Breast epithelium (tissue), 4 donors: ENCODE results near the gene SSBP4. TPM values are rescaled to one million over a fixed set of nuclear protein-coding genes. Genes with fewer than 3 reads are reported as not detected.

Experiments used
- DNase-seq, 2 donors: peaks; one replicate each; pipeline ENCODE4 v3.0.0-alpha.2; 2019; ENCODE audit warnings: low spot score in 2 of 2
- H3K27ac ChIP-seq, 2 donors: fragments of 200-600 bp; sonication (generic) in 1 of 2; one replicate each; pipeline ENCODE4 v1.5.1; 2016 to 2019; ENCODE audit warnings: mild to moderate bottlenecking in 1 of 2
- H3K27me3 ChIP-seq, 2 donors: fragments of 200-600 bp; sonication (generic) in 1 of 2; one replicate each; pipeline versions ENCODE4 v1.5.1 to v1.6.0; 2017 to 2019; ENCODE audit warnings: control low read depth in 1 of 2, mild to moderate bottlenecking in 1 of 2
- H3K36me3 ChIP-seq: fragments of 200-600 bp; one replicate; pipeline ENCODE4 v1.5.1; 2019
- H3K4me1 ChIP-seq, 2 donors: fragments of 200-600 bp; sonication (generic); one replicate each; pipeline ENCODE4 v1.5.1; 2016 to 2019; ENCODE audit warnings: control low read depth in 1 of 2
- H3K4me3 ChIP-seq, 3 donors: fragments of 200-600 bp; sonication (generic); 1 replicate in 2 of 3; 2 replicates in 1 of 3; pipeline ENCODE4 v1.5.1; 2016 to 2019; ENCODE audit warnings: mild to moderate bottlenecking in 3 of 3, moderate library complexity in 2 of 3
- H3K9me3 ChIP-seq, 2 donors: fragments of 200-600 bp; sonication (generic) in 1 of 2; one replicate each; pipeline ENCODE4 v1.5.1; 2016 to 2019; ENCODE audit warnings: control low read depth in 1 of 2
- POLR2A ChIP-seq: fragments of 450-650 bp; IDR thresholded peaks from one replicate; pipeline ENCODE4 v1.6.1; 2016; ENCODE audit warnings: antibody characterized with exemption, mild to moderate bottlenecking, moderate library complexity
- POLR2AphosphoS5 ChIP-seq, 3 donors: sonication (generic); formaldehyde crosslinking; IDR thresholded peaks; one replicate each; pipeline ENCODE4 v1.6.1; 2017; ENCODE audit warnings: antibody characterized with exemption in 3 of 3
- intact Hi-C: fragments of 100-400 bp; cut with DNase I; formaldehyde crosslinking; loops from one replicate; pipeline ENCODE4 v1.15.1; 2023; ENCODE audit warnings: low total_unique reads
- total RNA-seq, 3 donors: library from RNA; depleted of rRNA; stranded (reverse); fragments of >200 nt; gene quantifications; one replicate each; pipeline ENCODE4 v1.1.0, GENCODE V29; 2016
- TF ChIP-seq, protein P1 (sequence below), 3 donors: fragments of 450-650 bp; IDR thresholded peaks; one replicate each; pipeline ENCODE4 v1.5.1; 2016 to 2017; ENCODE audit warnings: antibody characterized with exemption in 3 of 3, mild to moderate bottlenecking in 3 of 3, moderate library complexity in 3 of 3

SSBP4 gene
- total RNA-seq, 3 donors from 2014 or later: 29.4 to 71.8 (median 46.7) TPM

DNA sequence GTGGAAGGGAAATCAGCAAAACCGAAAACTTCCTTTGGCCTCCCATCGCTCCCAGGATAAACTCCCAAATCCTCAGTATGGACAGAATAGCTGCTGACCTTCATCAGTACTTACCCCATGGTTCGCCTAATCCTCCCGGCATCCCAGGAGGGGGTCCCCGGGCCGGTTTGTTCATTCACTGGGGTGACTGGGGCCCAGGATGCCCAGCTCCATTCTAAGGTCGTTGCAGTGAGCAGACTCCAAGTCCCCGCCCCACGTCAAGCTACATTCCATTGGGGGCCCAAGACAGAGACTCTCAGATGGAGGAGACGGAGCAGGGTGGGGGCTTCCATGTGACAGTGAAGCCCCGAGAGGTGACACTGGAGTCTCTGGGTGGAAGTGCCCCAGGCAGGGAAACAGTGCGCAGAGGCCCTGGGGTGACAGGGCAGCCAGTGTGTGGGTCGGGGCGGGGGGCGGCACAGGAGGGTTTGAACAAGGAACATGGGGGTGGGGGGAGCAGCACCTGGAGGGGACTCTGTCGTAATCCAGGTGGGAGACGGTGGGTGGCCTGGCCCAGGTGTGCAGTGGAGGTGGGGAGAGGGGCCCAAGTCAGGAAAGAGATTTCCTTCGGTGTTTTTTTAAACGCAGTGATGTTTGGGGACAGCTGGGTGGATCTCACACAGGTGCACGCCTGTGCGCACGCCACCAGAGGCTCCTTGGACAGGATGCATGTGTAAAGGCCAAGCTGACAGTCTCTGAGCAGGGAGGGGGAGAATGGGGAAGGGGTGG is 5.1 kb downstream of the SSBP4 start:
- intact Hi-C loops: no loop called here
- H3K27me3 ChIP-seq: no peaks in the 10 kb centered on the region
- peaks cover 0 to 13% of the 10 kb centered on the region in 2 donors for H3K4me1 ChIP-seq
- TF ChIP-seq, protein P1, sequence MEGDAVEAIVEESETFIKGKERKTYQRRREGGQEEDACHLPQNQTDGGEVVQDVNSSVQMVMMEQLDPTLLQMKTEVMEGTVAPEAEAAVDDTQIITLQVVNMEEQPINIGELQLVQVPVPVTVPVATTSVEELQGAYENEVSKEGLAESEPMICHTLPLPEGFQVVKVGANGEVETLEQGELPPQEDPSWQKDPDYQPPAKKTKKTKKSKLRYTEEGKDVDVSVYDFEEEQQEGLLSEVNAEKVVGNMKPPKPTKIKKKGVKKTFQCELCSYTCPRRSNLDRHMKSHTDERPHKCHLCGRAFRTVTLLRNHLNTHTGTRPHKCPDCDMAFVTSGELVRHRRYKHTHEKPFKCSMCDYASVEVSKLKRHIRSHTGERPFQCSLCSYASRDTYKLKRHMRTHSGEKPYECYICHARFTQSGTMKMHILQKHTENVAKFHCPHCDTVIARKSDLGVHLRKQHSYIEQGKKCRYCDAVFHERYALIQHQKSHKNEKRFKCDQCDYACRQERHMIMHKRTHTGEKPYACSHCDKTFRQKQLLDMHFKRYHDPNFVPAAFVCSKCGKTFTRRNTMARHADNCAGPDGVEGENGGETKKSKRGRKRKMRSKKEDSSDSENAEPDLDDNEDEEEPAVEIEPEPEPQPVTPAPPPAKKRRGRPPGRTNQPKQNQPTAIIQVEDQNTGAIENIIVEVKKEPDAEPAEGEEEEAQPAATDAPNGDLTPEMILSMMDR (IDR thresholded peaks at IDR 0.05): no peak
- TF ChIP-seq POLR2A: no peak
- peak overlapping the region in 1 of 2 donors; percentile 82 for H3K27ac ChIP-seq
- no peak for DNase-seq
- no peaks in the 10 kb centered on the region for H3K36me3 ChIP-seq
- H3K4me3 ChIP-seq: no peak overlapping the region
- H3K9me3 ChIP-seq: no peaks in the 10 kb centered on the region

DNA sequence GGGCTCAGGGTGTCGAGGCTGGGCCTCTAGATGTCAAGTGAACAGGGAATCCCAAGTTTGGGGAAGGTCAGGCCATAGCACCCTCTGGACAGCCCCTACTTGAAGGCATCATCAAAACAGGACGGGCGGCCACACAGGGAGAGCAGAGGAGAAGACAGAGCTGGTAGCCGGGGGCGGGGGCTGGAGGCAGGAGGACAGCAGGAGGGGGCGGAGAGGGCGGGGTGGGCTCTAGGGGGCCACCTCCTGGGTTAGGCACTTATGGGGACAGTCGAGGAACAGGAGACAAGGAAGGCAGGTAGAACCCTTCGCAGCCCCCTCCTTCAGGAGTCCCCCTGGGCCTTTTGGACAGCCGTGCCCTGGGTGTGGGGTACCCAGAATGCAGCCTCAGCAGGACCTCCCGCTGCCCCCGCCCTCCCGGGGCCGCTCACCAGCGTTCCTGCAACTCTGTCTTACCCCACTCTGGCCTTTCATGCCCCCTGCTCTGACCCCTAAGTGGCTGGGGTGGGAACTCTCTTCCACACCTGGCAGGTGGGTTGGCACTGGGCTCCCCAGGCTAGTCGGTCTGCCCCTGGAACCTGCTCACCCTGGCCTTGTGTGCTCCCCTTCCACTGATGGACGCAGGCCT is 5.8 kb downstream of the SSBP4 start:
- Histone ChIP-seq H3K4me3 (no peak overlapping the region), H3K27ac (peak overlapping the region; percentile 33 to 82), H3K9me3 (no peaks in the 10 kb centered on the region), H3K4me1 (peaks cover 0 to 16% of the 10 kb centered on the region in 2 donors), H3K27me3 (no peaks in the 10 kb centered on the region), H3K36me3 (no peaks in the 10 kb centered on the region)
- intact Hi-C loops: no loop called here
- no peak for DNase-seq
- TF ChIP-seq, protein P1 (IDR thresholded peaks at IDR 0.05): no peak
- TF ChIP-seq POLR2AphosphoS5 (IDR thresholded peaks at IDR 0.05) (no peak), POLR2A (no peak)

DNA sequence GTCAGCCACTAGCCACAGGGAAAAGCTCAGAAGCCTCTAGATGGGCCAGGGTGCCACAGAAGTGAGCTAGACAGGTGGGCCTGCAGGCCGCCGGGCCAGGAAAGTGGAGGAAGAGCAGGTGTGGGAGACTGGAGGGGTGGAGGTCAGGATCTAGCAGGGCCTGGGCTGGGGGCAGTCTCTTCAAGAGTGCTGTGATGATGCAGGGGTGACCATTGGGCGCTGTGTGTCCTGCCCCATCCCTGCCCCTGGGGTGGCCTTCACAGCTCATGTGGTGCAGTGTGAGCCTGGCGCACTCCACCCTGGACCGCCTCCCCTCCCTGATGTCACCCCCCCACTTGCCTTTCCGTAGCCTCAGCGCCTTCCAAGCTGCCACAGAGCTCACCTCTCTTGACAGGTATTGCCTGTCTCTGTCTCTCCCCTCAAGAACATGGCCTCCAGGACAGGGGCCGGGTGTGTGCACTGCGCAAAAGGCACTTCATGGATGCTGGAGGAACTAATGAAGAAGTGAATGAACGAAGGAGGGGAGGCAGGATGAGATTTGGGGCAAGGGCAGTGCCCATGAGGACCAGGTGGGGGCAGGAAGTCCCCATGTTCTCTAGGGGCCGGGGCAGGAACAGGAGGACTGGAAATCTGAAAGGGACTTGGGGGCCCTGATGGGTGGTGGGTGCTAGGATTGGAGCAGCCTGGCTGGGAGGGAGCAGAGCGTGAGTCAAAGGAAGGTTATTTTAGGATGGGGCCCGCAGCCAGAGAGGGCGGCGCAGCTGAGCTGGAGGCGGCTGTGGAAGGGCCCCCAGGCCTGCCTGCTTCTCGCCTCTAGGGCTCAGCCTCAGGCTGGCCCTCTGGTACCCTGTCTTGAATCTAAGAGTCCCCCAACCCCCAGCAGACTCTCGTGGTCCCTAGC is 6.6 kb downstream of the SSBP4 start:
- Histone ChIP-seq H3K4me3 (peak overlapping the region in 1 of 3 donors; percentile 19), H3K27ac (peak overlapping the region; percentile 40 to 82), H3K4me1 (peaks cover 0 to 14% of the 10 kb centered on the region in 2 donors), H3K36me3 (no peaks in the 10 kb centered on the region), H3K27me3 (no peaks in the 10 kb centered on the region), H3K9me3 (no peaks in the 10 kb centered on the region)
- no peak for DNase-seq
- intact Hi-C loops: no loop called here
- TF ChIP-seq, protein P1 (IDR thresholded peaks at IDR 0.05): no peak

DNA sequence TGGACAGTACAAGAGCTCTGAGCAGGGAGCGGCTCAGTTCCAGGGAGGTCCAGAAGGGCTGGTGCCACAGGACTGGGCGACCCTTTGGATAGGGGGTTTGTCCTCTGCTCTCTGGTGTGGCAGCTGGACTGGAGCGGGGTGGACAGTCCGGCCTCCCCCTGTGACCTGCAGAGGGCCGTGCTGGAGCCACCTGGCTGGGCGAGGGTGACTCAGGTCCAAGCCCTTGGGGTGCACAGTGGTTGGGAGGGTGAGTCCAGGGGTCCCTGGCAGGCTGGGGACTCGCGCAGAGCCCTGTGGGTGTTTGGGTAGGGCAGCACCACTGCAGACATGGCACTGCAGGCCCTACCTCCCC is 7.2 kb downstream of the SSBP4 start:
- Histone ChIP-seq H3K4me3 (peak overlapping the region in 1 of 3 donors; percentile 19), H3K27ac (peak overlapping the region; percentile 40 to 82), H3K4me1 (peaks cover 0 to 9% of the 10 kb centered on the region in 2 donors), H3K27me3 (no peaks in the 10 kb centered on the region), H3K9me3 (no peaks in the 10 kb centered on the region), H3K36me3 (no peaks in the 10 kb centered on the region)
- TF ChIP-seq, protein P1 (IDR thresholded peaks at IDR 0.05): no peak
- TF ChIP-seq POLR2A (no peak), POLR2AphosphoS5 (IDR thresholded peaks at IDR 0.05) (no peak)
- DNase-seq: no peak
- intact Hi-C loops: no loop called here
